Stimulated activated CD4-positive, alpha-beta T cell treated with anti-CD3 and anti-CD28 coated beads, Interleukin-1b, Interleukin-23, amount 100 ng/mL, for 24 hours (primary cell): ENCODE results near the gene COL27A1.

ENCODE experiments used
- DNase-seq, 4 experiments: peaks; one replicate each; pipeline ENCODE4 v3.0.0-alpha.2; 2020; ENCODE audit warnings: low read depth in 4 of 4, low spot score in 1 of 4

COL27A1 gene

GRCh38 chr9:114167591-114168091 is 12.3 kb downstream of the COL27A1 start:
- no peak for DNase-seq

- DNase-seq = no peak
These were observed 13.1 kb downstream of the COL27A1 start for GRCh38 chr9:114168281-114169028.

- no peak for DNase-seq
These were observed 14.0 kb downstream of the COL27A1 start for GRCh38 chr9:114169029-114169951.

- DNase-seq = no peak
These were observed 14.8 kb downstream of the COL27A1 start for GRCh38 chr9:114169952-114170770.

GRCh38 chr9:114170771-114171461 is 15.6 kb downstream of the COL27A1 start:
- no peak for DNase-seq

- no peak for DNase-seq
These were observed 16.2 kb downstream of the COL27A1 start for GRCh38 chr9:114171500-114171899.

GRCh38 chr9:114172981-114173833 is 17.9 kb downstream of the COL27A1 start:
- no peak for DNase-seq

GRCh38 chr9:114174557-114174875 is 19.2 kb downstream of the COL27A1 start:
- no peak for DNase-seq

- DNase-seq = no peak
These were observed 19.8 kb downstream of the COL27A1 start for GRCh38 chr9:114174876-114175771.

- no peak for DNase-seq
These were observed 21.4 kb downstream of the COL27A1 start for GRCh38 chr9:114176624-114177291.

GRCh38 chr9:114177423-114178064 is 22.2 kb downstream of the COL27A1 start:
- no peak for DNase-seq

GRCh38 chr9:114178076-114178475 is 22.7 kb downstream of the COL27A1 start:
- DNase-seq = no peak

- DNase-seq = no peak
These were observed 23.6 kb downstream of the COL27A1 start for GRCh38 chr9:114178756-114179450.

GRCh38 chr9:114179516-114179915 is 24.2 kb downstream of the COL27A1 start:
- DNase-seq = no peak

- DNase-seq = no peak
These were observed 25.6 kb downstream of the COL27A1 start for GRCh38 chr9:114180696-114181606.
